HUDEP-2 (cell line): Measurements from ENCODE around the gene IGSF23.

Experiments
- DNase-seq, 76 experiments: peaks; one replicate each; lab custom pipeline; 2025; ENCODE audit not compliant: unreplicated experiment in 76 of 76; lab: John Stamatoyannopoulos, UW

The IGSF23 gene

GRCh38 chr19:44636439-44637389, 23.4 kb downstream of the IGSF23 start:
- no peak for DNase-seq

DNA sequence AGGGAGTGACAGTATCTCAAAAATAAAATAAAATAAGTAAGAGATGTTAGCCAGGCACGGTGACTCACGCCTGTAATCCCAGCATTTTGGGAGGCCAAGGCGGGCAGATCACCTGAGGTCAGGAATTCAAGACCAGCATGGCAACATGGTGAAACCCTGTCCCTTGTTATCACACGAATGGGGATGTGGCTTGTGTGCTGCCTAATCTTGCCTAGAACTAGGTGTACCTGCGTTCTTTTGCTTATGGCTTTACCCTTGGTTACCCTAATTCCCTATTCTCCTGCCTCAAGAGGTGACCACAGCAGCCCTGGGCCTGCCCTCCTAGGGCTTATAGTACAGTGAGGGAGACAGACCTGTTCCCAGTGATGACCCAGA, 24.0 kb downstream of the IGSF23 start:
- DNase-seq: no peak

DNA sequence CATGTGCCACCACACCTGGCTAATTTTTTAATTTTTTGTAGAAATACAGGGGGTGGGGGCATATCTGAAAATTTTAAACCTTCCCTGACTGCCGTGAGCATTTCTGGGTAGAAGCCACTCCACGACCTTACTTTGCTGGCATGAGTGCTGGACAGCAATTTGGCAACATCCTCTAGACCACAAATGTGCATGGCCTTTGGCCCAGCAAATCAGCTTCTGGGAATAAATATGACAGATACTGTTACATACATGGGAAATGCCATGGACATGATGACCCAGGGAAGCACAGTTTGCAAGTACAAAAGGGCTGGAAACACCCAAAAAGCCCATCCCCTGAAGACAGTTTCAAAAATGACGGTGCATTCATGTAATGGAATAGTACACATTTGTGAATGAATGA, 27.2 kb downstream of the IGSF23 start:
- no peak for DNase-seq

DNA sequence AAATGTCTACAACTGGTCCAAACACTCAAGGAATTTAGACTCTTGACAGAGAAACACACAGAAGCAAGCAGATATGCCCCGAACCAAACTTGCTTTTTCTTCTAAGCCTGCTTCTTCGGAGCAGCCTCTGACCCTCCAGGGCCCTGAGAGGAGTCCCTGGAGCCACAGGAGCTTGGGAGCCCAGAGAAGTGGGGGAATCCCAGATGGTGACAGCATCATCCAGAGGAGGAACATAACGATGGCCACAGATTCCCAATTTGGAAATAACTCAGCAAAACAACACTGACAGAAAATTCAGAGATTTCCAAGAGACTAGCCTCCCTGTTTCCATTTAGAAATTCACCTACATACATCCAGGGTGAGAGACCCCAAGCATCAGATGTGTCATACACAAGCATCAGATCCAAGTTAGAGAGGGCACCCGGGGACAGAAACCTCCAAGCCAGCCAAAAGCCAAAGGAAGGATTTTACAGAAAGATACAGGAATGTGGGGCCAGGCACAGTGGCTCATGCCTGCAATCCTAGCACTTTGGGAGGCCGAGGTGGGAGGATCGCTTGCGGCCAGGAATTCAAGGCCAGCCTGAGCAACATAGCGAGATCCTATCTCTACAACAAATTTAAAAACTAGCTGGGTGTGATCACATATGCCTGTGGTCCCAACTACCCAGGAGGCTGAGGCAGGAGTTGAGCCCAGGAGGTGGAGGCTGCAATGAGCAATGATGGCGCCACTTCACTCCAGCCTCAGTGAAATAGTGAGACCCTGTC, 28.3 kb downstream of the IGSF23 start:
- no peak for DNase-seq

DNA sequence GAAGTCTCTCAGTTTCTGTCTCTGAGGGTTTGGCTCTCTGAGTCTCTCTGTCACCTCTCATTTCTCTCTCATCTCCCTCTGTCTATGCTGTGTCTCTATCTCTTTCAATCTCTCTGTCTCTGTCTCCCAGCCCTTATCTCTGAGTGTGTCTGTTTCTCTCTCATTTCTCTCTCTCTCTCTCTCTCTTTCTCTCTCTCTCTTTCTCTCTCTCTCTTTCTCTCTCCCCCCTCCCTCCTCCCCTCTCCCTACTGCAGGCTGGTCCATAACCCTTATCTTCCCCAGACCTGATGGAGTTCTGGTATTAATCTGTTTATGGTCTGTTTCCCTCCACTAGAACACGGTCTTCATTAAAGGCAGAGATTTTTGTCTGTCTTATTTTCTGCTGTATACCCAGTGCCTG, 29.0 kb downstream of the IGSF23 start:
- DNase-seq: peak in 6 of 76 experiments; percentile 14 to 53 (median 25)

DNA sequence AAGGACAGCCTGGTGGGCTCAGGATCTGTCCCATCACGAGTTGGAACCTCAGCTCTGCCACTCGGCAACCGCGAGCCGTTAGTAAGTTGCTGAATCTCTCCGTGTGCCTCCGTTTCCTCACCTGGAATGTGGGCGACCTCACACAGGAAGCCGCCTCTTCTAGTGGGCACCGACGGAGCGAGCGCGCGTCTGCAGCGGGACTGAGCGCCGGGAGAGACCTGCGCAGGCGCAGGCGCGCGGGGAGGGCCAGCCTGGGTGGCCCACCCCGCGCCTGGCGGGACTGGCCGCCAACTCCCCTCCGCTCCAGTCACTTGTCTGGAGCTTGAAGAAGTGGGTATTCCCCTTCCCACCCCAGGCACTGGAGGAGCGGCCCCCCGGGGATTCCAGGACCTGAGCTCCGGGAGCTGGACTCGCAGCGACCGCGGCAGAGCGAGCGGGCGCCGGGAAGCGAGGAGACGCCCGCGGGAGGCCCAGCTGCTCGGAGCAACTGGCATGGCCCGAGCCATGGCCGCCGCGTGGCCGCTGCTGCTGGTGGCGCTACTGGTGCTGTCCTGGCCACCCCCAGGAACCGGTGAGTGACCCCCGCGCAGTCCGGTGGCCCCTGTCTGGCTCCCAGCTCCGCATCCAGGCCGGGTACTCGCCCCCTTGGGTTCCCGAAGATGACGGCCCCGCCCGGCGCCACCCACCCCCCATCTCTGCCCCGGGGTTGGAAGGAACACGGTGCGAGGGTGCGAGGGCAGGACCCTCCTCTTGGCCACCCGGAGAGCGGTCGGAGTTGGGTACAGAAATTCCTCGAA, 30.4 kb downstream of the IGSF23 start, which contains the start of gene PVR:
Gene PVR, plus strand, starts transcription at position 306 of the 797 bp plus-strand sequence. Its CDS starts 187 bp downstream, at position 493.
- DNase-seq: peak in 64 of 76 experiments; percentile 15 to 85 (median 56)

- DNase-seq: peak in 42 of 76 experiments; percentile 12 to 69 (median 39)
Observed at GRCh38 chr19:44644402-44645016, 31.1 kb downstream of the IGSF23 start.

- DNase-seq: peak in 2 of 76 experiments; percentile 7 to 8
Observed at GRCh38 chr19:44645407-44646048, 32.2 kb downstream of the IGSF23 start.

DNA sequence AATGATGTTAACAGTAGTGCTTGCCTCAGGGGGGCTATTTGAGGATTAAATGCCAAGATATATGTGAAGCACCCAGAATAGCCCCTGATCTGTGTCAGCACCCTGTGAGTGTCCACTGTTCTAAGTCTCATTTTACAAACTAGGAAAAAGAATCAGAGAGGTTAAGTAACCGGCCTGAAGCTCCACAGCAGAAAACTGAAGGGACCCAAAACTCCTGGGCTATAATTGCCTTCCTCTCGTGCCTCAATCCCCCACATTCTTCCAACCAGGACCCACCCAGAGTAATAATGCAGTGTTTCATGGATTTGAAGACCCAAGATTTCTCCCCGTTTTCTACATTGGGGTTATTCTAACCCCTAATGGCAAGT, 32.7 kb downstream of the IGSF23 start:
- no peak for DNase-seq

- no peak for DNase-seq
Observed at GRCh38 chr19:44647144-44647543, 33.8 kb downstream of the IGSF23 start.

- DNase-seq: no peak
Observed at GRCh38 chr19:44648631-44649251, 35.4 kb downstream of the IGSF23 start.

GRCh38 chr19:44649578-44650145, 36.3 kb downstream of the IGSF23 start:
- DNase-seq: no peak

DNA sequence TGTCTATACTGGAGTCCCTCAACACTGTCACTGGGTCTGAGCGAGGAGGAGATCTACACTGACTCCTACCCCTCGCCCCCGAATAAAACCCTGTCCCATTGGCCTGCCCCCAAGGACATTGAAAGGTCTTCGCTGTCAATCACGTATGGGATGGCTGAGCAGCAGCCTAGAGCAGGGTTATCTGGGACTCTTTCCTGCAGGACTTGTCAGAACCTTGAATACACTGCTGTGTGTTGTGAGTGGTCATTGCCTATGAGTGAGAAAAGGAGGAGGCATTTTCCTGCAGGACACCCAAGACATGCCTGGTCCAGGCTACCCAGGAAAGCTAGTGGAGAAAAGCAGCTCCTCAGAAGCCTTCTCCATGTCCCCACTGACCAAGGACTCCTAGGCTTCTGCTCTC, 40.0 kb downstream of the IGSF23 start:
- DNase-seq: no peak

- peak in 23 of 76 experiments; percentile 9 to 61 (median 29) for DNase-seq
Observed at GRCh38 chr19:44653977-44654774, 40.8 kb downstream of the IGSF23 start.

DNA sequence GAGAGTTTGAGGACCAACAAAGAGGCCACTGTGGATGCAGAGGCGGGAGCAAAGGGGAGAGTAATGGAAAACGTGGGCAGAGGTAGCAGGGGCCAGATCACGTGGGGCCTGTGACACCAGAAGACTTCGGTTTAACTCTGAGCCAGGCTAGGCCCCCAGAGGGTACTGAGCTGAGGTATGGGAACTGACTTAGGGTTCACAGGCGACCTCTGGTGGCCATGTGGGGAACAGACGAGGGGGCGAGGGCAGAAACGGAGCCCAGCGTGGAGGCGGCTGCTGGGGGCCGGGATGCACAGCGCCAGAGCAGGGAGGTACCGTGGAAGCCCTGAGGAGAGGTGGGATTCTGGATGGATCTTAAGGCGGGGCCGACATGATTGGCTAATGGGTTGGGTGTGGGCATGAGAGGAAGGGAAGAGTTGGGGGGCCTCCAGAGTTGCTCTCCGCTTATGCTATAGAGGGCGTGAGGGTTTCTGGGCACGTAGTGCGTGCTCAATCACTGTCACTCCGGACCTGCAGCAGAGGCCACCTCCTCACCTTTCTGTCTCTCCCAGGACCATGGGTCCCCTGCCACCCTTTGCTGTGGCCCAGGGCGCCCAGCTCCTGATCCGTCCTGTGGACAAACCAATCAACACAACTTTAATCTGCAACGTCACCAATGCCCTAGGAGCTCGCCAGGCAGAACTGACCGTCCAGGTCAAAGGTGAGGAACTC, 44.0 kb downstream of the IGSF23 start:
- peak in 57 of 76 experiments; percentile 11 to 80 (median 50) for DNase-seq

DNA sequence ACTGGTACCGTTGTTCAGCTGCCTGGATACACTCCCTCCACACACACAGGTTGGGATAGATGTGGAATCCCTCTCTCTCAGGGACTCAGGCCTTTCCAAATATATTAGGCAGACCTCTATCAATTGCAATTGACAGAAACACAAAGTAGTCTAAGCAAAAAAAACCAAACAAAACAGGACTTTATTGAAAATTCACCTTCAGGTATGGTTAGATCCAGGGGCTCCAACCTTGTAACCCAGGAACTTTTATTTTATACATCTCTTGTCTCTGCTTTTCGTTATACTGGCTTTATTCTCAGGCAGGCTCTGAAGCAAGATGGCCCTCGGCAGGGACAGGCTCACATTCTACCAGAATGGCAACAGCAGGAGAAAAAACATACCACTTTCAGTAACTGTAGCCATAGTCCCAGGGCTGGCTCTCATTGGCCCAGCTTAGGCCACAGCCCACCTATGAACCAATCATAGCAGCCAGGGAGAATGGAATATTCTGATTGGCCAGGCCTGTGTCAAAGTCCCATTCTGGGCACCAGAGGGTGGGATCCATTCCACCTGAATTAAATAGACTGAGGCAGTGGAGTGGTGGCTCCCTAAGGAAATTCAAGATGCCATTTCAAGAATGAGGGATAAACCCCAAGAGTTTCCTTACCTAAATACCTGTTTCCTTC, 44.8 kb downstream of the IGSF23 start:
- DNase-seq: no peak

- DNase-seq: no peak
Observed at GRCh38 chr19:44660081-44660480, 46.7 kb downstream of the IGSF23 start.
